ENCODE measurements around the gene RNF133.

RNF133 gene

GRCh38 chr7:122699017-122699416, at the start of gene RNF133:
Gene RNF133 (minus strand): TSS chr7:122699117. CDS start chr7:122698918, 199 bp downstream.
- in situ Hi-C loops (cut with HindIII; ENCODE audit: low sequenced_read_pairs) = no loop called here

- in situ Hi-C loops (cut with HindIII; ENCODE audit: low sequenced_read_pairs) = no loop called here
These were observed 49.3 kb upstream of the RNF133 start for GRCh38 chr7:122748195-122748594.

GRCh38 chr7:122746948-122747347, 48.0 kb upstream of the RNF133 start:
- in situ Hi-C loops (cut with HindIII; ENCODE audit: low sequenced_read_pairs) = no loop called here

- in situ Hi-C loops (cut with HindIII; ENCODE audit: low sequenced_read_pairs) = no loop called here
These were observed 44.3 kb upstream of the RNF133 start for GRCh38 chr7:122743211-122743610.

GRCh38 chr7:122738947-122739346, 40.0 kb upstream of the RNF133 start:
- in situ Hi-C loops (cut with HindIII; ENCODE audit: low sequenced_read_pairs) = no loop called here

GRCh38 chr7:122736183-122736582, 37.3 kb upstream of the RNF133 start:
- in situ Hi-C loops (cut with HindIII; ENCODE audit: low sequenced_read_pairs) = no loop called here

- in situ Hi-C loops (cut with HindIII; ENCODE audit: low sequenced_read_pairs) = no loop called here
These were observed 28.8 kb upstream of the RNF133 start for GRCh38 chr7:122727759-122728158.

- in situ Hi-C loops (cut with HindIII; ENCODE audit: low sequenced_read_pairs) = no loop called here
These were observed 28.4 kb upstream of the RNF133 start for GRCh38 chr7:122727354-122727753.

- in situ Hi-C loops (cut with HindIII; ENCODE audit: low sequenced_read_pairs) = no loop called here
These were observed 28.0 kb upstream of the RNF133 start for GRCh38 chr7:122726881-122727280.

- in situ Hi-C loops (cut with HindIII; ENCODE audit: low sequenced_read_pairs) = no loop called here
These were observed 25.4 kb upstream of the RNF133 start for GRCh38 chr7:122724366-122724765.

- in situ Hi-C loops (cut with HindIII; ENCODE audit: low sequenced_read_pairs) = no loop called here
These were observed 20.2 kb upstream of the RNF133 start for GRCh38 chr7:122719010-122719578.

GRCh38 chr7:122717356-122718089, 18.6 kb upstream of the RNF133 start:
- in situ Hi-C loops (cut with HindIII; ENCODE audit: low sequenced_read_pairs) = no loop called here

- in situ Hi-C loops (cut with HindIII; ENCODE audit: low sequenced_read_pairs) = no loop called here
These were observed 16.3 kb upstream of the RNF133 start for GRCh38 chr7:122715183-122715582.

- in situ Hi-C loops (cut with HindIII; ENCODE audit: low sequenced_read_pairs) = no loop called here
These were observed 12.0 kb upstream of the RNF133 start for GRCh38 chr7:122710916-122711315.

- in situ Hi-C loops (cut with HindIII; ENCODE audit: low sequenced_read_pairs) = no loop called here
These were observed 11.2 kb upstream of the RNF133 start for GRCh38 chr7:122709930-122710646.

- in situ Hi-C loops (cut with HindIII; ENCODE audit: low sequenced_read_pairs) = no loop called here
These were observed 7.9 kb upstream of the RNF133 start for GRCh38 chr7:122706836-122707235.

GRCh38 chr7:122702872-122703510, 4.1 kb upstream of the RNF133 start, which contains the start of gene RNF148:
Gene RNF148 (minus strand): TSS chr7:122702922. CDS start chr7:122702750, 172 bp downstream.
- in situ Hi-C loops (cut with HindIII; ENCODE audit: low sequenced_read_pairs) = no loop called here

GRCh38 chr7:122695816-122696215, 3.1 kb downstream of the RNF133 start:
- in situ Hi-C loops (cut with HindIII; ENCODE audit: low sequenced_read_pairs) = no loop called here

GRCh38 chr7:122694697-122695096, 4.2 kb downstream of the RNF133 start:
- in situ Hi-C loops (cut with HindIII; ENCODE audit: low sequenced_read_pairs) = no loop called here

- in situ Hi-C loops (cut with HindIII; ENCODE audit: low sequenced_read_pairs) = no loop called here
These were observed 6.1 kb downstream of the RNF133 start for GRCh38 chr7:122692769-122693309.

- in situ Hi-C loops (cut with HindIII; ENCODE audit: low sequenced_read_pairs) = no loop called here
These were observed 7.2 kb downstream of the RNF133 start for GRCh38 chr7:122691569-122692235.

Data from DLD1 (cell line).